GM19397 (cell line): Measurements from ENCODE around the gene EPS15.
"Not testable (repeated sequence)": the region's sequence is repeated elsewhere in the genome, so short reads cannot be mapped to it uniquely, and the experiment has no call there.

Experiments used
- ATAC-seq: cut with Tn5 transposase; IDR thresholded peaks from one replicate; pipeline ENCODE4 v1.9.1; 2021; ENCODE audit warnings: mild to moderate bottlenecking, moderate library complexity; ENCODE audit not compliant: unreplicated experiment

EPS15 gene

DNA sequence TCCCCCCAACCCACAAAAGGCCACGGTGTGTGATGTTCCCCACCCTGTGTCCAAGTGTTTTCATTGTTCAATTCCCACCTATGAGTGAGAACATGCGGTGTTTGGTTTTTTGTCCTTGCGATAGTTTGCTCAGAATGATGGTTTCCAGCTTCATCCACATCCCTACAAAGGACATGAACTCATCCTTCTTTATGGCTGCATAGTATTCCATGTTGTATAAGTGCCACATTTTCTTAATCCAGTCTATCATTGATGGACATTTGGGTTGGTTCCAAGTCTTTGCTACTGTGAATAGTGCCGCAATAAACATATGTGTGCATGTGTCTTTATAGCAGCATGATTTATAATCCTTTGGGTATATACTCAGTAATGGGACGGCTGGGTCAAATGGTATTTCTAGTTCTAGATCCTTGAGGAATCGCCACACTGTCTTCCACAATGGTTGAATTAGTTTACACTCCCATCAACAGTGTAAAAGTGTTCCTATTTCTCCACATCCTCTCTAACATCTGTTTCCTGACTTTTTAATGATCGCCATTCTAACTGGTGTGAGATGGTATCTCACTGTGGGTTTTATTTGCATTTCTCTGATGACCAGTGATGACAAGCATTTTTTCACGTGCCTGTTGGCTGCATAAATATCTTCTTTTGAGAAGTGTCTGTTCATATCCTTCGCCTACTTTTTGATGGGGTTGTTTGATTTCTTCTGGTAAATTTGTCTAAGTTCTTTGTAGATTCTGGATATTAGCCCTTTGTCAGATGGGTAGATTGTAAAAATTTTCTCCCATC, 44.0 kb downstream of the EPS15 start:
- ATAC-seq, result not testable (repeated sequence)

DNA sequence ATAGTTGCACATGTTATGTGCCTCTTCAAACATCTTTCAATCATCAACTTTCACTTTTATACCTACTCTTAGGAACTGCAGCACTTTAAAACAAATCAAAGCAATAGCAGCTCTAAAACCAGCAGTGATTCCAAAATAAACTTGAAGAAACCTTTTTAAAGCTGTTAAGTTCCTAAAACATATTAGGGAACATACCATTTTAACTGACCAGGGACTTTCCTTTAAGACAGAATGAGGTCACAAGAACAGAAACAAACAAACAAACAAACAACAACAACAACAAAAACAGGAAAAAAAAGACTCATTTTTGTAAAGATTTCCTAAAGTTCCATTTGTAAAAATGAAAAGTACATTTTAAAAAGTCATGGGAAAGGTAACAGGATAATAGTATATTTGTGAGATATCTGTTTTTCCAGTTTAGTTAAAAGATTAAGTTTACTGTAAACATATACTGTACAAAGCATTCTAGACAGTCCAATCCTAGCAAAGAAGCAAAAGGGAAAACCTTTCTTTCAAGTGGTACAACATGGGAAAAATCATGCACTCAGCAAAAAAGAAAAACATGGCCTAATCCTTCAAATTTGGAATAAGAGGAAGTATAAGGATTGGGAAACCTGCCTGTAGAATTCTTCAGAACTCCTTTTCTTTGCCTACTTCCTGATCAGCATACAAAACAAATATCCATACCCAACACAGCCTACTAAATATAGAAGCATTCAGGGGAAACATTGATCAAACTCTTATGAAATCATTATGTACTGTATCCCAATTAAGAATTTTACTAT, 45.5 kb downstream of the EPS15 start:
- no peak for ATAC-seq

DNA sequence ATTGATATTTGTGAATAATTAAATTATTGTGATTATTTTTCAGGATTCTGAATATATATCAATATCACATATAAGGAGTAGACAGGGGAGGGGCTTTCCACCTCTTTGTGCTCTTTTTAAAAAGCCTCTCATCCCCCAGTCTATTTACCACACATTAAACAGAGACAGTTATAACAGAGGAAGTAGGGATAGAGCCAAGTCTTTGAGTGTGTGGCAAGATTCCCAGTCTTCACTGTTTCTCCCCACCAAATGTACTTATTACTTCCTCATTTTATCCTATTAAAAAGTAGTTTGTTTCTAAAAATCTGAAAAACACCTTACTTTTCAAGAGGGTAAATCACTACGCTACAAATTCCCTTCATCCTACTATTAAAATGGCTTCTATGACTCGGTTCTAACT, 46.7 kb downstream of the EPS15 start:
- ATAC-seq, result no peak

DNA sequence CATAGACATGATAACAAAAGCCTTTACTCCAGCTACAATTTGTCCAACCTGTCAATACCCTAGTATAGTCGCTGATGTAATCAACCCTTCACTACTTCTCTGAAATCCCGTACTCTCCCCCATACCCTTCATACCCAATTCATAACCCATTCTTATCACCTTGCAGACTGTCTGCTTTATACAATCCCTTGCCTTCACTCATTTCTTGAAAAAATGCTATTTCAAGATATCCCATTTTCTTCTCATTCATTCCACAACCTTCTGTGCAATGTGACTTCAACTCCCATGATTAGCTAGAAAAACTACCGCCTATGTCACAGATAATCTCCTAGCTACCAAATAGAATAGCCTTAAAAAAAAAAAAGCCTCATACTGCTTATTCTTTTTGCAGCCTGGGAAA, 49.5 kb downstream of the EPS15 start:
- no peak for ATAC-seq

DNA sequence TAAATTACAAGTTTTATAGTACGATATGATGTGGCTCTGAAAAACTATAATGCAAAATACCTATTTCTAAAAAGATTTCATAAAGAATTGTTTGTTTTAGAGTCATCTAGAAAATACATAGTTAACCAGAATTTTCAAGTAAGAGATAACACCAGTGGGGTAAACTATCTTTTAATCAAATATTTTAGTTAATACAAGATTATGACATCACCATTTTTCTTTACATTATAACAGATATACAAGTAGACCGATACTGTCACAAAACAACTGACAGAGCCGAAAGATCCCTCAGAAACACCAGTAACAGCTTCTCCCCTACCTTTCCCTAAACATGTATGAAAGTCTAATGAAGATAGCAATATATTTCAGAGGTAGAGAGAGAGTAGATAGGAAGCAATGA, 54.2 kb downstream of the EPS15 start:
- no peak for ATAC-seq

DNA sequence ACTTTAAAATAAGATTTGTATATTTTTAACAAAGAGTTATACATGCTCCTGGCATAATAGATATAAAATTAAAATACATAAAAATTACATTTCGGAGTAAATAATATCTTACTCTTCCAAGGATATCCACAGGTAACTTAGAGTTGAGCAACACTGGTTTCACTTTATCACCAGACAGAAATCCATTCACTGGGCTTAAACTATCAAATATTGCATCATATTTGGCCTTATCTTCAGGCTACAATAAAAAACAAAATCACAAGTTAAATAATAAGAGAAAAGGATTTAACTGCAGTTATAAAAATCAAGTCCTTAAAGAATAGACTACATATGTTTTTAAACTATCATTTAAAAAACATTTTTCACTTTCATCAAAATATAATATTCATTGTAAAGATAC, 55.5 kb downstream of the EPS15 start:
- no peak for ATAC-seq

DNA sequence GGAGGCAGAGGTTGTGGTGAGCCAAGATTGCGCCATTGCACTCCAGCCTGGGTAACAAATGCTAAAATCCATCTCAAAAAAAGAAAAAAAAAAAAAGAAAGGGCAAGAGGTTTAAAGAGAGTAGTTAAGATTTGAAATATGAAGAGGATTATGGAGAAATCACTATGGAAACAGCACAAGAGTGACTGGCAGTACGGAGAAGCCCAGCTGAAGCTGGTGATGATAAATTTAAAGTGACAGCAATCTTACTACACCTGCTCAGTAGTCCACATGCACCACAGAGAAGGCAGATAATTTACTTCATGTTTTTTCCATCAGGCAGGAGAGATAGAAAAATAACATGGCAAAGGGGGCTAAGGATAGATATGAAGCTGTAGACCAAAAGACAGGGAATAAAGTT, 56.8 kb downstream of the EPS15 start:
- ATAC-seq, result not testable (repeated sequence)

DNA sequence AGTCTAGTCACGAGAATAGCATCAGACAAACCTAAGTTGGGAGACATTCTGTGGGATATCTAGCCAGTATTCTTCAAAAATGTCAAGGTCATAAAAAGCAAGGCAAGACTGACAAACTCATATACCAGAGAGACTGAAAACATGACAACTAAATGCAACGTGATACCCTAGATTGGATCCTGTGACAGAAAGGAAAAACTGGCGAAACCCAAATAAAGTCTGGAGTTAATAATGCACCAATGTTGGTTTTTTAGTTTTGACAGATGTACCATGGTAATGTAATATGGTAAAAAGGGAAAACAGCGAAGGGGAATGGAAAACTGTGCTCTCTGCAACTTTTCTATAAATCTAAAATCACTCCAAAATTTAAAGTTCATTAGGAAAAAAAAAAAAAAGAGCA, 64.5 kb downstream of the EPS15 start:
- no peak for ATAC-seq

DNA sequence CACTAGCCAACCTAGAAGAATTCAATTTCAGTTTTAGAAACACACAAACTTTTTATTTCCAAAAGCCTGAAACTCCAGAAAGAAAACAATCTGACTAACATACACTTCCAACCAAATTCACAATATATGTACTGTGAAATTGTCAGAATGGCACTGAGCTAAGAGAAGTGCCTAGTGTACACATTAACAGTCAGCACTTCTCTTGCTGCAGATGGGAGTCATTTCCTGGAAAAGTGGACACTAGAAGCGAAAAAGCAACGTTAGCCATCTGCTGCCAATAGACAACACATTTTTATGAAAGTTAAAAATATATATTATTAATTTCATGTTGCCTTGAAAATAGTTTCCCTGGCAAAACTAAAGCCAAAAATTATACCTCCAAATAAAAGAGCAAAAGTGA, 66.1 kb downstream of the EPS15 start:
- no peak for ATAC-seq

DNA sequence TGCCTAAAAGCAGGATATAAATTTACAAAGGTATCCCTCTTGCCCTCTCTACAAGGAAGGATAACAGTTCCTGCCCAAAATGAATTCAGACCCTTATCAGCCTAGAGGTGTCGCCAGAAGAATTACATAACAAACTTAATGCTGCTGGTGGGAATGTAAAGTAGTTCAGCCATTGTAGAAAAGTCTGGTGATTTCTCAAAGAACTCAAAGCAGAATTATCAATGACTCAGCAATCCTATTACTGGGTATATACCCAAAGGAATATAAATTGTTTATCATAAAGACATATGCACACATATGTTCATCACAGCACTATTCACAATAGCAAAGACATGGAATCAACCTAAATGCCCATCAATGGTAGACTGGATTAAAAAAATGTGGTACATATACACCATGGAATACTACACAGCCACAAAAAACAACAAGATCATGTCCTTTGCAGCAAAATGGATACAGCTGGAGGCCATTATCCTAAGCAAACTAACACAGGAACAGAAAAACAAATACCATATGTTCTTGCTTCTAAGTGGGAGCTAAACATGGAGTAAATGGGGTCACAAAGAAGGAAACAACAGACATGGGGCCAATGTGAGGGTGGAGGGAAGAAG, 70.1 kb downstream of the EPS15 start:
- ATAC-seq, result not testable (repeated sequence)

DNA sequence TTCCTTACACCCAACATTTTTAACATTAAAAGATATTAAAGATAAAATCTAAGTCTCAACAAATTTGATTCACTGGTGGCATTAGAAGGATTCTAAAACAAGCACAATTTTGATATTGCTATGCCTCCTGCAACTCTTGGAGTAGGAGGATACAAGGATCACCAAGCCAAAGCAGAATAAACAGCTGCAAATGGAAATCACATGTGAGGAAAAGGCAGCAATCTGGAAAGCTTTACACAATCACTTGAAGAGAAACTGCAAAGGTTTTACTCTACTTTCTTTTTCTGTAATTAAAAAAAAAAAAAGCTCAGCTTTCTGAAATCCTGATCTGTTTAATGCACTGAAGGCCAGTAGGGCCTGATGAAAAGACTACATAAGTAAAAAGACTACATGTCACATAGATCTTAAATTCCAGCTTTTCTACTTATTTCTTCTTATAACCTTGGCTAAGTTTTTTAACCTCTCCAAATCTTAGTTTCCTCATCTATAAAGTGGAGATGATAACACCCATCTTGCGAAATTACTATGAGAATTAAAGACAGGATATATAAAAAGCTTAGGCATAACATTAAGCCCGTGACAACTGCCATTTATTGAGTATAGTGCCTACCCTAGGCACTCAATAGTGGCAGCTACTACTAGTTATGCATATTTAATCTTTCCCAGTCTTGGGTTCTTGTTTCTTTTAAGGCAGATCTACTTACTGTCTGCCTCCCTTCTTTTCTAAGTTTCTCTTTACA, 73.5 kb downstream of the EPS15 start:
- ATAC-seq, result no peak

DNA sequence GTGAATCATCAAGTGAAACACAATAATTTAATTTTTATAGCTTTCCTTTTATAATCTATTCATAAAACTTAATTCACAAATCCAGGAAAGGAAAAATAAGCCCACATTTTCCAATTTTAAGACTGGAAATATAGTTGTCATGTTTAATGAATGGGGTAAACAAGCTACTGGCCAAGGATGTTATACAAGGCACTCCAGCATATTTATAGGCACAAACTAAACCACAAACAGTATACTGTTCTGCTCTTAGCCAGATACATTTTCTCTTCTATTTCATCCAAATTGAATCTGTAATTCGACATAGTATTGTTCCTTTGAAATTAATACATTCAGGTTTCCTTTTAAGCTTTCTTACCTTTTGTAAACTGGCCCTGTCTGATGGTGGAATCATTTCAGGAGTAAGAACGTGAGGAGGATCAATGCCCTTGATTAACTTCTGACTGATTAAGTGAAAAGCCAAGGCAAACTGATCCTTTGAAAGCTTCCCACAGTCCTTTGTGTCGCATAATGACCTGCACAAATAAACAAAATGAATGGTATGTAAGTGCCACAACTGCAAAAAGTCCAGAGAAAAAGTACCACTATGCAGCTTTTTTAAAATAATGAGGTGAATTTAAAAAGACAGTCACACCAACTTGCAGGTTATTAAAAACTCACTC, 74.4 kb downstream of the EPS15 start:
- ATAC-seq, result no peak

DNA sequence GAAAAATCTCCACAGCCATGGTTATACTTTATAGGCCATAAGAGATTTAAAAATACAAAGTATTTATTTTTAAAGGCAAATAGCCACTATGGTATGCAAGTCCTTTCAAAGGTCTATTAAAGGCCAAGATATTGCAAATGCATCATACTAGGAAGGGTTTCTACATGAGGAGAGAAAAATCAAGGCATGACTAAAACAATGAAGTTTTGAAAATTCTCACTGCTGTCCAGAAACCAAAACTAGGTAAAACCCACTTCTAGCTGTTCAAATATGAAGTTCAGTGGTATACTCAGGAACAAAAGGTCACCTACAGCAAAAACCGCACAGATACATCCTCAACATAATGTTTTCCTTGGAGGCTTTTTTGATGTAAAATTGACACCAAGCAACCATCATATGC, 75.0 kb downstream of the EPS15 start:
- ATAC-seq, result no peak

DNA sequence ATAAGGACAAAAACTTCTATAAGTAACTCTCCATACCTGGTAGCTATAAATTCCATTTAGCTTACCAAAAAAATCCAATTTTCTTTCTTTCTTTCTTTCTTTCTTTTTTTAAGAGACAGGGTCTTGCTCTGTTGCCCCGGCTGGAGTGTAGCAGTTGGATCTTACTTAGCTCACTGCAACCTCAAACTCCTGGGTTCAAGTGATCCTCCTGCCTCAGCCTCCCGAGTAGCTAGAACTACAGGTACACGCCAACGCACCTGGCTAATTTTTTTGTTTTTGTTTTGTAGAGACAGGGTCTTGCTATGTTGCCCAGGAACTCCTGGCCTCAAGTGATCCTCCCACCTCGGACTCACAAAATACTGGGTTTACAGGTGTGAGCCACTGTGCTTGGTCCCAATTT, 75.5 kb downstream of the EPS15 start:
- ATAC-seq, result no peak

DNA sequence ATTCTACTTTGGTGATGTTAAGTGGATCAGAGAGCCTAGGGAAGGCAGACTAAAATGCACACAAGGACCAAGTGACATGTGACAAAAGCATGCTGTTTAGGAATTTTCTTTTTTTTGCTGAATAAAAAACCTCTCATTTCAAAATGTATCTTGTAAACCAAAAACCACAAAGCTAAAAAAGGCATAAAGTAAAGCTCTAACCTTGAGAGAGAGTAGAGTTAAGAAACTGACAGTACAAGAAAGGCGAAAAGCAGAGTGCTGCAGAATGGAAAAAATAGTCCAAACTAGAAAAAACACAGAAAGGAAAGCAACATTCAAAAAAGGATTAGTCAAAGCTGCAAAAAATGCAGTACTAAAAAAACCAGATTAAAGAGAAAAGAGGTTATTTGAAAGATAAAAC, 76.5 kb downstream of the EPS15 start:
- ATAC-seq, result no peak

DNA sequence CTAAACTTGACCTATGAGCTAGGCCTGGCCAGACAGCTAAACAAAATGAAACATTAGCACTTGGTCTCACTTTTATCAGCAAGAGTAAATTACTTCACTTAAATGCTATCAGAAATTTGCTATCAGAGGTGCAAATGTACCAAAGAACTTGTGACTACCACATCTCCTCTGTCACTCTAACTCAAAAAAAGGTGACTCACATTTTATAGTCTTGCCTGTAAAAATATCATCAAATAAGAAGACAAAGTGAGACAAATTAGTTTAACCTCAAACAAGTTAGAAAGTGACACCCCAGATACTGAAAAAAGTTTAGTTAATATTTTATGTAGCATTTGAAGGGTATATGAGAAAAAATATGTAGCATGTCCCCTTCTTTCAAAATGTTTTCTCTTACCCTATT, 76.9 kb downstream of the EPS15 start:
- no peak for ATAC-seq

DNA sequence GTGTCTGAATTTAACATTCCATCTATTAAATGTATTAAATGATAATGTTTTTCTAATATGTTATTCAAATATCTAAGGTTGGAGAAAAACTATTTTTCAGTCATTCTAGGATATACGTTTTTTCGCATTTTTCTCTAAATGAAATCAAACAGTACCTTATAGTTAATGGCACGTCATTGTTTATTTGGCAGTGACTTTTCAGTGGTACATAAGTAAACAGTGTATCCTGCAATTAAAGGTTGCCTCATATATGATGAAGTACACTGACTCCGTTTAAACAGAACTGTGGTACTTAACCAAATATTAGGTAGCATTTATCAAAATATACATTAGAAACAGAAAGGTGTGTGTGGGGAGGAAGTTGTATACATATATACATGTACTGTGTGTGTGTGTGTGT, 79.2 kb downstream of the EPS15 start:
- no peak for ATAC-seq

DNA sequence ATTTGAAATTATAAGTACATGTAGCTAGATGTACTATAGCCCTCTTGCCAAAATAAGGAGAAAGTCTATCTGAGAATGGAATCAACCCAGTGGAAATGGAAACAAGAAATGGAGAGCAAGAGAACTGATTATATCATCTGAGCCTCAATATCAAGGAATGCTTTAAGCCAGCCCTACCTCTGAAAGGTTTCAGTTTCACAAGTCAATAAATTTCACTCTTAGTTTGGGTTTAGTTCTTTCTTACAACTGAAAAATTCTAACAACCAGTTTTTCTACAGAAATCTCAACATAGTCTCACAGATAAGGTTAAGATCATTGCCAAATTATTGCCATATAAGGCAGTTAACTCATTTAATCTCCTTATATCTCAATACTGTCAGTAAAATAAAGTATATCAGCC, 80.0 kb downstream of the EPS15 start:
- no peak for ATAC-seq

DNA sequence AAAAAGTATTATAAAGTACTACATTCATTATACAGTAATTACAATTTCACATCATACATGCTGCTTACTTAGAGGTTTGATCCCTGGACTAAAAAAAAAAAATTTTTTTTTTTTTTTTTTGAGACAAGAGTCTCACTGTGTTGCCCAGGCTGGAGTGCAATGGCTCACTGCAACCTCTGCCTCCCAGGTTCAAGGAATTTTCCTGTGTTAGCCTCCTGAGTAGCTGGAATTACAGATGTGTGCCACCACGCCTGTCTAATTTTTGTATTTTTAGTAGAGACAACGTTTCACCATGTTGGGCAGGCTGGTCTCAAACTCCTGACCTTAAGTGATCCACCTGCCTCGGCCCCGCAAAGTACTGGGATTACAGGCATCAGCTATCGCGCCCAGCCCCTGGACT, 81.7 kb downstream of the EPS15 start:
- ATAC-seq, result not testable (repeated sequence)

DNA sequence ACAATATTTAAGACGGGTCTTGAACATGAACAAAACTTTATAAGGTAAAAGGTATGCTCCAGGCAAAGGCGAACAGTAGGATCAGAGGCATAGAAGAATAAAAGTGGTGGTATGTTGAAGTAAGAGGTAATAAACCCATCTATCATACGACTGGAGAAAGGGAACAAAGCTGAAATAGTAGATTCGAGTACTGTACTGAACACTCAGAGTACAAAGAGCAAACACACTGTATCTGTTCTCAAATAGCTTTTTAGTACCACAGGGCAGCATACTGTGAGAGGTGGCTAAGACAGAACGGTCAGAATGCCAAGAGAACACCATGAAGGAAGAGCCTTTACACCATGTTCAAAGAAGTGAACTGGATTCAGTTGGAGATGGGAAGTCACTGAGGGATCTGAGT, 83.2 kb downstream of the EPS15 start:
- ATAC-seq, result no peak

DNA sequence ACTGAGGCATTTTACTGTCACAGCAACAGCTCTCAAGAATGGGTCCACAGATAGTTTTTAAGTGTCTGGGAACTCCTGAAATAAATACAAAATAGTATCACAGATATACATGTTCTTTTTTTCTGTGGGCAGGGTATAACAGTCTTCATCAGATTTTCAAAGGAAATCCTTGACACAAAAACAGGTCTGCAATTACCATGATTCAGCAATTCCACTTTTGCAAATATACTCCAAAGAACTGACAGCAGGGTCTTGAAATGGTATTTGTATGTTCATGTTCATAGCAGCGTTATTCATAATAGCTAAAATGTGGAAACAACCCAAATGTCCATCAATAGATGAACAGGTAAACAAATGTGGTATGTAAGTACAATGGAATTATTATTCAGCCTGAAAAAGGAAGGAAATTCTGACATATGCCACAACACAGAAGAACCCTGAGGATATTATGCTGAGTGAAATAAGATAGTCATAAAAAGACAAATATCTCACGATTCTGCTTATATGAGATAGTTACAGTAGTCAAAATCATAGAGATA, 85.0 kb downstream of the EPS15 start:
- no peak for ATAC-seq
